ENCODE measurements around the gene ST8SIA2. TPM values are rescaled to one million over a fixed set of nuclear protein-coding genes. Genes with fewer than 3 reads are reported as not detected.

The ST8SIA2 gene
- total and polyA plus RNA-seq, 7 donors, result 0.03 to 0.79 (median 0.12) TPM; not detected in 4

- peaks cover 0 to 4% (median 0%) of the 10 kb centered on the region in 3 donors for H3K27me3 ChIP-seq (ENCODE audit: insufficient read depth in 3 of 3, low read length in 2 of 3)
- DNase-seq (no peak), ATAC-seq (no peak)
- H3K9me3 ChIP-seq, result no peaks in the 10 kb centered on the region
- TF ChIP-seq CTCF (IDR thresholded peaks at IDR 0.05), result no peak
- H3K36me3 ChIP-seq (ENCODE audit: insufficient read depth in 1 of 2, low read depth in 1 of 2), result no peaks in the 10 kb centered on the region
- 82 to 92% (median 84%) methylated on average over 3 of the region's 3 CpGs for WGBS, 3 donors
- H3K4me1 ChIP-seq, result no peaks in the 10 kb centered on the region
- intact Hi-C loops (cut with DNase I), result no loop called here
- H3K27ac ChIP-seq, result no peak overlapping the region
- H3K4me3 ChIP-seq, result no peak overlapping the region
These were observed 41.5 kb downstream of the ST8SIA2 start for GRCh38 chr15:92435145-92435544.

DNA sequence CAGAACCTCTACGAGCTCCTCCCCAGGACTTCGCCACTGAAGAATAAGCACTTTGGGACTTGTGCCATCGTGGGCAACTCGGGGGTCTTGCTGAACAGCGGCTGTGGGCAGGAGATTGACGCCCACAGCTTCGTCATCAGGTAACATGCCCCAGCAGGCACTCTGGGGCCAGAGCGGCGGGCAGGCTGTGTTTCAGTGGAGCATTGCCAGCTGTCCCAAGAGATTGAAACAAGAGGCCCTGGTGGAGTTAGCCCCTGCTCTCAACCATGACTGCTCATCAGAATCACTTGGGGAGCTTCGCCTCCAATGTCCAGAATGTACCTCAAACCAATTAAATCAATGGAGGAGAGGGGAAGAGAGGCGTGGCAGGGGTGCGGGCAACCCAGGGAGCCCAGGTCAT, 44.8 kb downstream of the ST8SIA2 start:
- Histone ChIP-seq H3K4me1 (no peaks in the 10 kb centered on the region), H3K27me3 (ENCODE audit: insufficient read depth in 3 of 3, low read length in 2 of 3) (peaks cover 0 to 4% (median 0%) of the 10 kb centered on the region in 3 donors), H3K36me3 (ENCODE audit: insufficient read depth in 1 of 2, low read depth in 1 of 2) (no peaks in the 10 kb centered on the region), H3K27ac (no peak overlapping the region), H3K4me3 (no peak overlapping the region), H3K9me3 (no peaks in the 10 kb centered on the region)
- intact Hi-C loops (cut with DNase I), result no loop called here
- ATAC-seq (no peak), DNase-seq (no peak)
- no peak for TF ChIP-seq CTCF (IDR thresholded peaks at IDR 0.05)
- 49 to 81% (median 66%) methylated on average over 12 of the region's 12 CpGs for WGBS, 3 donors

DNA sequence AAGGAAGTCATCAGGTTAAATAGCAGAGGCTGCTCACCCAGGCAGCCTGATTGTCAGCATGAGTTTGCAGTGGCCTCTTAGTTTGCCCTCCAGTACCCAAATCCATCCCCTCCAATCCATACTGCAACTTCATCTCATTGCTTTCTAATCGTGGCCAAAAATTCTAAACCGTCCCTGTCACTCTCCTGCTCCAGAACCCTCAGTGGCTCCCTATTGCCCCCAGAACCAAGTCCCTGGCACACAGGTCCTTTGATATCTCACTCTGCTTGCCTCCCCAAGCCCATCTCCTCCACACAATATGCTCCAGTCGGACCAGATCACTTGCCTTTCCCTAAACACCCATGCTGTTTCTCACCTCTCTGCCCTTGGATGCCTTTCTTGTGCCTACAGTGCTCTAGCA, 49.7 kb downstream of the ST8SIA2 start:
- 92 to 96% (median 95%) methylated on average over 3 of the region's 3 CpGs for WGBS, 3 donors
- intact Hi-C loops (cut with DNase I), result no loop called here
- no peaks in the 10 kb centered on the region for H3K27me3 ChIP-seq (ENCODE audit: insufficient read depth in 3 of 3, low read length in 2 of 3)
- no peaks in the 10 kb centered on the region for H3K4me1 ChIP-seq
- DNase-seq (no peak), ATAC-seq (no peak)
- H3K9me3 ChIP-seq, result no peaks in the 10 kb centered on the region
- no peak overlapping the region for H3K4me3 ChIP-seq
- H3K36me3 ChIP-seq (ENCODE audit: insufficient read depth in 1 of 2, low read depth in 1 of 2), result no peaks in the 10 kb centered on the region
- H3K27ac ChIP-seq, result no peak overlapping the region
- TF ChIP-seq CTCF (IDR thresholded peaks at IDR 0.05), result no peak

DNA sequence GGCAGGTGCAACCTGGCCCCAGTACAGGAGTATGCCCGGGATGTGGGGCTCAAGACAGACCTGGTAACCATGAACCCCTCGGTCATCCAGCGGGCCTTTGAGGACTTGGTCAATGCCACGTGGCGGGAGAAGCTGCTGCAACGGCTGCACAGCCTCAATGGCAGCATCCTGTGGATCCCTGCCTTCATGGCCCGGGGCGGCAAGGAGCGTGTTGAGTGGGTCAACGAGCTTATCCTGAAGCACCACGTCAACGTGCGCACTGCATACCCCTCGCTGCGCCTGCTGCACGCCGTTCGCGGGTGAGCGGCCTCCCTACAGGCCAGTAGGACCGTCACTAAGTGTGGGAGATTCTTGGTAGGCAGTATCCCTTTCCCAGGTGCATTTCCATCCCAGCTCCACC, 51.0 kb downstream of the ST8SIA2 start:
- intact Hi-C loops (cut with DNase I), result no loop called here
- DNase-seq, result no peak
- H3K36me3 ChIP-seq (ENCODE audit: insufficient read depth in 1 of 2, low read depth in 1 of 2), result no peaks in the 10 kb centered on the region
- no peaks in the 10 kb centered on the region for H3K9me3 ChIP-seq
- TF ChIP-seq CTCF (IDR thresholded peaks at IDR 0.05), result no peak
- no peaks in the 10 kb centered on the region for H3K27me3 ChIP-seq (ENCODE audit: insufficient read depth in 3 of 3, low read length in 2 of 3)
- no peak for ATAC-seq
- no peak overlapping the region for H3K27ac ChIP-seq
- H3K4me3 ChIP-seq, result no peak overlapping the region
- WGBS, 3 donors, result 94 to 95% (median 95%) methylated on average over 21 of the region's 21 CpGs
- no peaks in the 10 kb centered on the region for H3K4me1 ChIP-seq

GRCh38 chr15:92448370-92448769, 54.7 kb downstream of the ST8SIA2 start:
- H3K27me3 ChIP-seq (ENCODE audit: insufficient read depth in 3 of 3, low read length in 2 of 3), result no peaks in the 10 kb centered on the region
- WGBS, 3 donors, result 86 to 90% (median 88%) methylated on average over 6 of the region's 6 CpGs

More at GRCh38 chr15:92448370-92448769, 54.7 kb downstream of the ST8SIA2 start:
- no peak for TF ChIP-seq CTCF (IDR thresholded peaks at IDR 0.05)
- Histone ChIP-seq H3K4me1 (no peaks in the 10 kb centered on the region), H3K9me3 (no peaks in the 10 kb centered on the region), H3K36me3 (ENCODE audit: insufficient read depth in 1 of 2, low read depth in 1 of 2) (no peaks in the 10 kb centered on the region), H3K4me3 (no peak overlapping the region), H3K27ac (no peak overlapping the region)
- ATAC-seq, result no peak
- DNase-seq, result no peak
- intact Hi-C loops (cut with DNase I), result no loop called here

Data from psoas muscle (tissue), 8 donors.